Neuronal stem cell (in vitro differentiated cells): Measurements from ENCODE around the gene BANF2.
"Not testable (repeated sequence)": the region's sequence is repeated elsewhere in the genome, so short reads cannot be mapped to it uniquely, and the experiment has no call there.

Source experiments
- DNase-seq: peaks from one replicate; pipeline ENCODE4 v3.0.0-alpha.2; 2013; ENCODE audit warnings: low spot score
- H2AFZ ChIP-seq: one replicate; pipeline ENCODE4 v1.6.1; 2013; ENCODE audit warnings: mild to moderate bottlenecking, low read length, inconsistent platforms
- H2AK5ac ChIP-seq: 2 replicates; pipeline ENCODE4 v1.6.1; 2013; ENCODE audit warnings: low read depth, mild to moderate bottlenecking, inconsistent platforms, low read length, moderate library complexity, mixed read lengths
- H2BK120ac ChIP-seq: 2 replicates; pipeline ENCODE4 v1.6.1; 2013; ENCODE audit warnings: low read depth, mild to moderate bottlenecking, inconsistent platforms, low read length, moderate library complexity, mixed read lengths
- H2BK12ac ChIP-seq: one replicate; pipeline ENCODE4 v1.6.1; 2013; ENCODE audit warnings: low read length, inconsistent platforms
- H2BK15ac ChIP-seq: 2 replicates; pipeline ENCODE4 v1.6.1; 2013; ENCODE audit warnings: mild to moderate bottlenecking, low read length, inconsistent platforms, mixed read lengths
- H2BK5ac ChIP-seq: one replicate; pipeline ENCODE4 v1.6.1; 2013; ENCODE audit warnings: inconsistent platforms, mild to moderate bottlenecking, low read length, moderate library complexity
- H3K14ac ChIP-seq: one replicate; pipeline ENCODE4 v1.6.1; 2013; ENCODE audit warnings: low read length, inconsistent platforms
- H3K18ac ChIP-seq: 2 replicates; pipeline ENCODE4 v1.6.1; 2013; ENCODE audit warnings: low read length, inconsistent platforms
- H3K23ac ChIP-seq: 2 replicates; pipeline ENCODE4 v1.6.1; 2013; ENCODE audit warnings: low read depth, mild to moderate bottlenecking, mixed read lengths, low read length, inconsistent platforms; ENCODE audit not compliant: poor library complexity
- H3K27ac ChIP-seq: replicated peaks from 3 replicates; pipeline ENCODE4 v1.5.1; 2013; ENCODE audit warnings: low read length, inconsistent platforms
- H3K27me3 ChIP-seq, 3 experiments: 2 replicates each; pipeline ENCODE4 v1.6.1; 2013; ENCODE audit warnings: low read length in 3 of 3, mild to moderate bottlenecking in 2 of 3, inconsistent platforms in 1 of 3, low read depth in 1 of 3, mixed read lengths in 1 of 3, moderate library complexity in 1 of 3; ENCODE audit not compliant: control insufficient read depth in 3 of 3, insufficient read depth in 3 of 3
- H3K36me3 ChIP-seq, 2 donors: replicated peaks in 1 of 2; 2 replicates each; pipeline ENCODE4 v1.6.1; 2013; ENCODE audit warnings: low read length in 2 of 2; ENCODE audit not compliant: control insufficient read depth in 2 of 2, insufficient read depth in 2 of 2
- H3K4ac ChIP-seq: 2 replicates; pipeline ENCODE4 v1.6.1; 2013; ENCODE audit warnings: inconsistent platforms, mild to moderate bottlenecking, low read length, moderate library complexity
- H3K4me1 ChIP-seq, 2 donors: 1 replicate in 1 of 2; 2 replicates in 1 of 2; pipeline ENCODE4 v1.6.1; 2013; ENCODE audit warnings: low read length in 2 of 2, low read depth in 1 of 2; ENCODE audit not compliant: control insufficient read depth in 2 of 2, insufficient read depth in 1 of 2
- H3K4me2 ChIP-seq: one replicate; pipeline ENCODE4 v1.6.1; 2013; ENCODE audit warnings: mild to moderate bottlenecking, low read length, inconsistent platforms; ENCODE audit not compliant: insufficient read depth, poor library complexity, severe bottlenecking
- H3K4me3 ChIP-seq, 2 donors: 2 replicates each; pipeline ENCODE4 v1.5.1; 2013; ENCODE audit warnings: low read length in 2 of 2, mild to moderate bottlenecking in 2 of 2, inconsistent platforms in 1 of 2, moderate library complexity in 1 of 2
- H3K79me1 ChIP-seq: one replicate; pipeline ENCODE4 v1.6.1; 2013; ENCODE audit warnings: low read depth, mild to moderate bottlenecking, inconsistent platforms, low read length, moderate library complexity
- H3K9ac ChIP-seq: one replicate; pipeline ENCODE4 v1.6.1; 2013; ENCODE audit warnings: mild to moderate bottlenecking, low read depth, low read length, inconsistent platforms; ENCODE audit not compliant: poor library complexity
- H3K9me3 ChIP-seq, 2 donors: replicated peaks in 1 of 2; 2 replicates each; pipeline versions ENCODE3 to v1.6.1; 2013; ENCODE audit warnings: low read length in 2 of 2, mild to moderate bottlenecking in 2 of 2, inconsistent platforms in 1 of 2, low read depth in 1 of 2, mixed read lengths in 1 of 2, moderate library complexity in 1 of 2; ENCODE audit not compliant: control insufficient read depth in 2 of 2, insufficient read depth in 1 of 2
- H4K8ac ChIP-seq: one replicate; pipeline ENCODE4 v1.6.1; 2013; ENCODE audit warnings: low read depth, mild to moderate bottlenecking, inconsistent platforms, low read length, moderate library complexity
- H4K91ac ChIP-seq: one replicate; pipeline ENCODE4 v1.6.1; 2013; ENCODE audit warnings: low read length, low read depth, mild to moderate bottlenecking, inconsistent platforms; ENCODE audit not compliant: poor library complexity
- WGBS, 2 donors: extraction: QIAGEN DNeasy Blood & Tissue Kit; methylation state at CpG; one replicate each; pipeline ENCODE4 v1.1.7; 2013; ENCODE audit warnings: missing lambda C conversion rate in 2 of 2, mixed read lengths in 1 of 2; ENCODE audit not compliant: insufficient read length in 2 of 2, insufficient replicate concordance in 1 of 2; ENCODE audit errors: extremely low coverage in 2 of 2; 5-methylcytosine and 5-hydroxymethylcytosine counted together

BANF2 gene

GRCh38 chr20:17776551-17776950 is 76.8 kb downstream of the BANF2 start:
- Histone ChIP-seq H2AFZ (no peak overlapping the region), H4K91ac (no peak overlapping the region)

GRCh38 chr20:17779011-17779410 is 79.2 kb downstream of the BANF2 start:
- not testable (repeated sequence) for H3K4me1 ChIP-seq, H3K4me3 ChIP-seq, H3K9me3 ChIP-seq, H2BK12ac ChIP-seq, H3K4me2 ChIP-seq, H2BK15ac ChIP-seq, H3K36me3 ChIP-seq, H3K4ac ChIP-seq, H2AFZ ChIP-seq, H2BK120ac ChIP-seq, H3K14ac ChIP-seq, DNase-seq, H3K23ac ChIP-seq, H2AK5ac ChIP-seq, H3K27me3 ChIP-seq, H2BK5ac ChIP-seq, H3K9ac ChIP-seq, H4K91ac ChIP-seq, H3K79me1 ChIP-seq, H4K8ac ChIP-seq, H3K27ac ChIP-seq, H3K18ac ChIP-seq
- WGBS, 2 donors, result no CpG with 5 or more reads among the region's 32 CpGs

More at GRCh38 chr20:17776551-17776950, 76.8 kb downstream of the BANF2 start:
- no peak overlapping the region for H3K14ac ChIP-seq
- H3K27me3 ChIP-seq, result peaks cover 0 to 3% (median 0%) of the 10 kb centered on the region in 3 experiments
- H2BK12ac ChIP-seq, result no peak overlapping the region
- H3K4me3 ChIP-seq, result no peak overlapping the region
- no peak overlapping the region for H2AK5ac ChIP-seq
- H3K79me1 ChIP-seq, result no peaks in the 10 kb centered on the region
- DNase-seq, result no peak
- H2BK120ac ChIP-seq, result no peak overlapping the region
- no peaks in the 10 kb centered on the region for H3K4me1 ChIP-seq
- H3K9me3 ChIP-seq, result peaks cover 0 to 5% of the 10 kb centered on the region in 2 donors
- H4K8ac ChIP-seq, result no peak overlapping the region
- H2BK5ac ChIP-seq, result no peak overlapping the region
- no peak overlapping the region for H3K4ac ChIP-seq
- H3K23ac ChIP-seq, result no peak overlapping the region
- H3K36me3 ChIP-seq, result no peaks in the 10 kb centered on the region
- no CpG with 5 or more reads among the region's 2 CpGs for whole genome bisulfite sequencing, 2 donors
- H3K27ac ChIP-seq, result no peak overlapping the region
- H3K4me2 ChIP-seq, result no peak overlapping the region
- no peak overlapping the region for H3K18ac ChIP-seq
- no peak overlapping the region for H3K9ac ChIP-seq
- no peak overlapping the region for H2BK15ac ChIP-seq

GRCh38 chr20:17782768-17783167 is 83.0 kb downstream of the BANF2 start:
- H2BK15ac ChIP-seq, result no peak overlapping the region
- no peaks in the 10 kb centered on the region for H3K27me3 ChIP-seq
- no peak overlapping the region for H3K4me2 ChIP-seq
- no CpG with 5 or more reads among the region's 3 CpGs for WGBS, 2 donors
- H3K4ac ChIP-seq, result no peak overlapping the region
- peaks cover 0 to 2% of the 10 kb centered on the region in 2 donors for H3K9me3 ChIP-seq
- no peak overlapping the region for H3K18ac ChIP-seq
- no peak overlapping the region for H4K91ac ChIP-seq
- no peak overlapping the region for H4K8ac ChIP-seq
- H2AFZ ChIP-seq, result no peak overlapping the region
- no peaks in the 10 kb centered on the region for H3K36me3 ChIP-seq
- no peak overlapping the region for H3K9ac ChIP-seq
- H3K27ac ChIP-seq, result no peak overlapping the region
- H3K23ac ChIP-seq, result no peak overlapping the region
- no peak overlapping the region for H3K4me3 ChIP-seq
- H3K79me1 ChIP-seq, result no peaks in the 10 kb centered on the region
- no peak overlapping the region for H3K14ac ChIP-seq
- H2BK12ac ChIP-seq, result no peak overlapping the region
- H2BK120ac ChIP-seq, result no peak overlapping the region
- DNase-seq, result no peak
- no peaks in the 10 kb centered on the region for H3K4me1 ChIP-seq
- H2BK5ac ChIP-seq, result no peak overlapping the region
- no peak overlapping the region for H2AK5ac ChIP-seq

- Histone ChIP-seq H3K14ac (no peak overlapping the region), H3K79me1 (no peaks in the 10 kb centered on the region), H2AFZ (no peak overlapping the region), H3K4me1 (no peaks in the 10 kb centered on the region), H2BK120ac (no peak overlapping the region), H3K4me3 (no peak overlapping the region), H2BK5ac (no peak overlapping the region), H3K9me3 (no peaks in the 10 kb centered on the region), H4K8ac (no peak overlapping the region), H3K4me2 (no peak overlapping the region), H4K91ac (no peak overlapping the region), H3K27ac (no peak overlapping the region), H3K36me3 (no peaks in the 10 kb centered on the region), H3K9ac (no peak overlapping the region), H3K4ac (no peak overlapping the region), H2BK12ac (no peak overlapping the region), H3K27me3 (no peaks in the 10 kb centered on the region), H2BK15ac (no peak overlapping the region), H3K23ac (no peak overlapping the region), H2AK5ac (no peak overlapping the region), H3K18ac (no peak overlapping the region)
- no peak for DNase-seq
- no CpG with 5 or more reads among the region's 6 CpGs for WGBS, 2 donors
Measured at GRCh38 chr20:17783671-17784070, 83.9 kb downstream of the BANF2 start.
